GM18507 (cell line): ENCODE results near the gene TLE7.

ENCODE experiments used
- DNase-seq: peaks from one replicate; pipeline ENCODE4 v3.0.0; 2011; ENCODE audit warnings: low read depth; ENCODE audit not compliant: insufficient read length; ENCODE audit errors: extremely low spot score
- FAIRE-seq: peaks from 2 replicates; lab custom pipeline; 2011; peaks lifted over from hg19 to GRCh38; lab: Jason Lieb, UNC

TLE7 gene

GRCh38 chr16:71383054-71383773 lies 58.6 kb downstream of the TLE7 start:
- no peak for DNase-seq
- no peak for FAIRE-seq

GRCh38 chr16:71380831-71381230 lies 61.0 kb downstream of the TLE7 start:
- no peak for DNase-seq
- no peak for FAIRE-seq
